NCI-H1048 (cell line): ENCODE measurements around the gene EGF.

Experiments
- DNase-seq: peaks from one replicate; lab custom pipeline; 2025; lab: John Stamatoyannopoulos, UW

Gene EGF

GRCh38 chr4:109994415-109994827 is 81.7 kb downstream of the EGF start:
- no peak for DNase-seq

DNA sequence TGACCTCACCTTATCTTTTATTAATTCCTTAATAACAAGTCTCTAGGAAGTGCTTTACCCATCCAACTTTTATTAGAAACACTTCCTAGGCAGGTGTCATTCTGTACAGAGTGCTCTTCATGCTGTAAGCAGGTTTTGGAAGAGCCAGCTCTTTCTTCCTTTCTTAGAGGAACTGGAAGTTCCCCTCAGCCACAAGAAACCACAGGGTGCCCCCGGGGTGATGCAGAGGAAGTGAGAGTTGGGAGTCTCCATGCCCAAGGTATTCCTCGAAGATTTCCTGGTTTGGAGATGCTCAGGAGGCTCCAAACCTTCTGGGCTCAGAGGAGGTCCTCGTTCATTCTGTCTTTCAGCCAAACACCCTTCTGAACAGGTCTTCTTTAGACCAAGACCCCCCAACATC is 83.8 kb downstream of the EGF start:
- no peak for DNase-seq

DNA sequence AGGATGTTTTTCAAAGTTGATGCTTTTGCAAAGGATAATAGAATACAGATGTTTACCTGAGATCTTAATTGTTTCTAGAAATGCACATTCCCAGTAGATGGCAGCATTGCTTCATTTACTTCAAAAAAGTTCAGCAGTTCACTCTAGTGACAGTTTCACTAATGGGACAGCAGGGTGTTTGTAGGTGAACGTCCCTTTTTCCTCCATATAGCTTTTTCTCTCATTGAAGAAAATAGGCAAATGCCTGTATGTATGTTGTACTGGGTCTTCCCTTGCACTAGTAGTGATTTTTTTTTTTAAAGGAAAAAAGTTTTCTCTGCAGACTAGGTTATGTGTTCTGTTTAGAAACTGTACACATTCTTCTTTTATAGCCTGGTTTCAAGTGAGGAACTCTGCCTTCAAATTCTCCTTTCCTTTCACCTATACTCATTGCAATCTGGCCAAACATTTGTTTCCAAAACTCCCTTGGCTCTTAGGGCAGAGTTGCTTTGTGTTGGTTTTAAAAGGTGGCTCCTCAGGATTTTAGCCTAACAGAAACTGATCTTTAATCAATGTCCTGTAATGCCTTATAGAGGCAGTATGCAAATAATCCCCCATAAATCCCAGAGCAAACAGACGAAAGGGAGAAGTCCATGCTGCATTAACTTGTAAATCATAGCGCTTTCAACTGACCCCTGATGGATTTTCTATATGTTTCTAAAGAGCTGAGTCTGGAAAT is 86.3 kb downstream of the EGF start:
- peak; percentile 7 for DNase-seq

DNA sequence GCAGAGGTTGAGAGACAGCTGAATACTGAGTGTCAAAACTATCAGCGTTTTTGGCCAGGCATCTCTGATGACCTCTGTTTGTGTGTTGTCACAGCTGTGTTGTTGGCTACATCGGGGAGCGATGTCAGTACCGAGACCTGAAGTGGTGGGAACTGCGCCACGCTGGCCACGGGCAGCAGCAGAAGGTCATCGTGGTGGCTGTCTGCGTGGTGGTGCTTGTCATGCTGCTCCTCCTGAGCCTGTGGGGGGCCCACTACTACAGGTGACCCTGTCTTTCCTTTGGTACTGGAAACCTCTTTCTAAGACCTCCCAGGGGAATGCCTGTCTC is 86.9 kb downstream of the EGF start:
- no peak for DNase-seq

DNA sequence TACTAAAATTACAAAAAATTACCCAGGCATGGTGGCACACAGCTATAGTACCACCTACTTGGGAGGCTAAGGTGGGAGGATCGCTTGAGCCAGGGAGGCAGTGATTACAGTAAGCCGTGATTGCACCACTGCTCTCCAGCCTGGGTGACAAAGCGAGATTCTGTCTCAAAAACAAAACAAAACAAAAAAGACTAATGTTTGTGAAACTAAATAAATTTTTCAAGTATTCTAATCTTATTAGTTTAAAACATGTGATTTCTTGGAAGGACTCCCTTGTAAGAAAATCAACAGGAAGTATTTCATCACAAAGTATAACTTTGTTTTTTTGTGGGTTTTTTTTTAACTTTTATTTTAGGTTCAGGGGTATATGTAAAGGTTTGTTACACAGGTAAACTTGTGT is 89.6 kb downstream of the EGF start:
- no peak for DNase-seq

- no peak for DNase-seq
Measured at GRCh38 chr4:110003401-110004187, 90.9 kb downstream of the EGF start.

DNA sequence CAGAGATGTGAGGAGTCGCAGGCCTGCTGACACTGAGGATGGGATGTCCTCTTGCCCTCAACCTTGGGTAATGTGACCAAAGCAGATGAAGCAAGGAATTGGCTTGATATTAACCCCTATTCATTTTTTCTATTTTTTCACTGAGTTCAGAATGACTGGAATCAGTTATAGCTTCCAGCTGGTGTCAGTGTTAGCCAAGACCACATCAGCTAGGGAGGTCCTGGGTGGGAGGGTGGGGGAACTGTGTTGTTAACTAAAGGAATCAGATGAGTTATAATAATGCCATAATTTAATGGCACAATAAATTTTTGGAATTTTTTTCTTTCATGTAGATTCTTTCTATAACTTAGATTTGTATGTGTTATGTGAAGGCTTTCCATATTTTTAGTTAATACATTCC is 91.9 kb downstream of the EGF start:
- no peak for DNase-seq

DNA sequence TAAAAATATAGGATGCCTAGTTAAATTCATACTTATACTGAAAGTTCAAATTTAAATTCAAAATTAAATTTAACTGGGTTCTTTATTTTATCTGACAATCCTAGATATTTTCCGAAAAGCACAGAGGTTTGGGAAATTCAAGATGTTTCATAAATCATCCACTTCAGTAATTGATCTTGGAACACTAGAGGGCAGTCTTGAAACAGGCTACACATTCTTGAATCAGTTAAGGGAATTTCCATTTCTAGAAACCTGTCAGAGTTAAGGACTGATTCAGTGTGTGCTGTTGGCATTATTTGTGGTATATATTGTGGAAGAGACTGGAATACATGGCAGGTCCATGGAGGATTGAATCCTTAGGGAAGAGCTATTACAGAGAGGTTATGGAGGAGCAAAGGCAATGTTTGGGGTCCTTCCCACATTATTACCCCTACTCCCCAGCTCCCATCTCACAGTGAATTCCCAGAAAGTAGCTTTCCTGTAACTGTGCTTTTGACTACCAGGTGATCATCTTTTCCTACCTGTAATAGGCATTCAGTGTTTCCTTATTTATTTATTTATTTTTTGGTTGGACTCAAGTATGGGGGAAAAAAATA is 92.9 kb downstream of the EGF start:
- DNase-seq = peak; percentile 51

DNA sequence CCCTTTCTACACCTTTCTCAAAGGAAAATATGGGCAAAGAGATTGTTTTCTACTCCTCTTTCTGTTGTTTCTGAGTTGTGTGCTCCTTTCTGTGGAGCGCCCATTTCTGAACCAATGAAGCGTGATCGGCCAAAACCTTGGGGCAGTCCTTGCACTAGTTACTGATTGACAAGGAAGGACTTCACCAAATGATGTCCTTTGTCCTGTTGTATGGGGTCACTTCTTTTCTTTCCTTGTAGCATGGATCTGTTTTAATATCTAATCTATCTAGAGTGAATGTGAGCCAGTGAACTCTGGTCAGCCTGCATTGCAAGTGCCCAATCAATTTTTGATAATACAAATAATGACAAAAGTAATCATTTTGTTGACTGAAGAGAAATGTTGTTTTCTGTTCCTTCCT is 94.5 kb downstream of the EGF start:
- DNase-seq = no peak

- DNase-seq = no peak
Measured at GRCh38 chr4:110008540-110008939, 95.9 kb downstream of the EGF start.

- no peak for DNase-seq
Measured at GRCh38 chr4:110009550-110009949, 96.9 kb downstream of the EGF start.

- DNase-seq = no peak
Measured at GRCh38 chr4:110010797-110011196, 98.1 kb downstream of the EGF start.

DNA sequence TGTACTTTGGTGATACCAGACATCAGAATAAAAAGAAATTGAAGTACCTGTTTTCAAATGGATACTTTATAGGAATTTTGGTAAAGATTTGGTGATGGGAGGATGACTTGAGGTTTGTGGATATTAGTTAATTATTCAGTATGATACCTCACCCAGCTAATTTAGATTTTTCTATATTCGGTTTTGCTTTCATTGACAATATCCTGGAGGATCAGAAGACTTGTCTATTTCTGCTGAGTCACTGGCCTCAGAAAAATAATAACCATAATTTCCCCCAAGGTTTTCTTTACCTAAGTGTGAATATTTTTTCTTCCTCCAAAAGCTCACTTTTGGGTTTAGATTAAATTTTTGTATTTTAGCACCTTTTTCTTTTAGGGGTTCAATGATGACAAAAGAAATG is 100.2 kb downstream of the EGF start:
- no peak for DNase-seq

DNA sequence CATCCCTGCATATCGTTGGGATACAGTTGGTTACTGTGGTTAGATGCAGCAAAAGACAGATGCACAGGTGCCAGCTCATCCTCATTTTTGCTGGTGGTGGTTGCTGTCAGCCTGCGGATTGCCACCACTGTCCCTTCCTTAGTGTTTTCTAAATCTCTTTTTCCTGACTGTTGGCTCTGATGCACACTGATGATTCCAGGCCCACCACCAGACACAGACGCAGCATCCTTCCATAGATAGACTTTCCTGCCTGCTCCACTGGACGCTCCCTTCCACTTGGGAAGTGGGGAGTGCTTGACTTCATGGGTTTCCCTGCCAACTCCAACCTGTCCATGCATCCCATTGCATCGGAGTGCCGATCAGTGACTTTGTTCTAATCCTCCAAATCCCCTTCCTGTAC is 101.5 kb downstream of the EGF start:
- no peak for DNase-seq

DNA sequence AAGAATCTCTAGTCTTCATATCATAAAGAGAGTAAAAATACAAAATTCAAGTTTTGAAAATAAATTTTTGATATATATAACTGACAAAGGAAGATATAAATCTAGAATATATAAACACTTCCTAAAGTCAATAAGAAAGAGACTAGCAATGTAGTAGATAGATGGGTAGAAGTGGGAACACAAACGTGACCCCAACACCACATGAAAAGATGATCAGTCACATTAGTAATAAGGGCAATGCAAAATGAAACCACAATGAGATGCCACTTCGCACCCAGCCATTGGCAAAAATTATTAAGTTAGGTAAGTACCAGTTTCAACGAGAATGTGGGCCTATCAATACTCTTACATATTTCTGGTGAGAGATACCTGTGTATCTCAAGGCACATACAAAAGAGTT is 106.5 kb downstream of the EGF start:
- DNase-seq = no peak

- no peak for DNase-seq
Measured at GRCh38 chr4:110020139-110020538, 107.5 kb downstream of the EGF start.

- no peak for DNase-seq
Measured at GRCh38 chr4:110020646-110021443, 108.2 kb downstream of the EGF start.

DNA sequence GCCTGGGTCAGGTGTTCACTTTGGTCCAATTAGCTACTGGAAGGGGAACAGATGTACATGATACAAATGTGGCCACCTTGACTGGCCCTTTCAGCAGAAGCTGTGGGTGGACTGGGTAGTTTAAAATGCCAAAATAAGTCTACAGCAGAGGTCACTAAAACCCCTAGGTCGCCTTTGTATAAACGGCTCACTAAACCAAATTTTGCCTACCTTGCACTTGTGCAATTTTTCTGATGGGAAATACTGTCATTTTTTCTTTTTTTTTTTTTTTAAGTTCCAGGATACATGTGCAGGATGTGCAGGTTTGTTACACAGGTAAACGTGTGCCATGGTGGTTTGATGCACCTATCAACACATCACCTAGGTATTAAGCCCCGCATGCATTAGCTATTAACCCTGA is 109.8 kb downstream of the EGF start:
- DNase-seq = no peak

DNA sequence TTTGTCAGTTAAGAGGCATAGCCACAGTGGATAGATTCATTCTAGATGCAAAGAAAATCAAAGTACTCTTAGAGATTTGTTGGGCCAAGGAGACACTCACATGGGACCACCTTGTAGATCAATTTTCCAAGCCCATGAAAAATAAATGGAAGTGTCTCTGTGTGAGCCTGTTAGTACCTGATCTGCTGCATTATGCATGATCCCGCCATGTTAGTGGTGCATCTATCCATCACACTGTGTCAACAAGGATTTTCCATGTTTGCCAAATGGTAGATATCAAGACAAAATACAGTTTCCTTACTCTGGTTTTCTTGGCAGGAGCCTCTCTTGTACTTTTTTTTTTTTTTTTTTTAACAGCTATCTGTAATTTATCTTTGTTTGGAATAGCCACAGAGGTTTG is 112.4 kb downstream of the EGF start:
- DNase-seq = no peak

DNA sequence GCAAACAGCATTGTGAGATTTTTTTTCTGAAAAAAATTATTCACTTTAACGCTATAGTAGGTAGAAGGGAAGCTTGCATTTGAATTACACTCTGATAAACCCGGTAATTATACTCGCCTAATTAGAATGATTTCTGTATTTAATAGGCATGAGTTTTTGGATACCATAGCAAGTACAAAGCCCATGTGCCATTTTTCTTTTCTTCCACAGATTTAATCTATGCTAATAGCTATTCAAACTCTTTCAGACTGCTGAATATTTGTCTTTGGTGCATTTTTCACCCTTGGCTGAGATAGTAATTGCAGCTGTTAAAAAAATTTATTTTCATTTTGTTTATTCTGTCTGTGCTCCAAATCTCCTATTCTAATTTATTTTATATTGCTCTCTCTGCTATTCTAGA is 113.0 kb downstream of the EGF start:
- no peak for DNase-seq

DNA sequence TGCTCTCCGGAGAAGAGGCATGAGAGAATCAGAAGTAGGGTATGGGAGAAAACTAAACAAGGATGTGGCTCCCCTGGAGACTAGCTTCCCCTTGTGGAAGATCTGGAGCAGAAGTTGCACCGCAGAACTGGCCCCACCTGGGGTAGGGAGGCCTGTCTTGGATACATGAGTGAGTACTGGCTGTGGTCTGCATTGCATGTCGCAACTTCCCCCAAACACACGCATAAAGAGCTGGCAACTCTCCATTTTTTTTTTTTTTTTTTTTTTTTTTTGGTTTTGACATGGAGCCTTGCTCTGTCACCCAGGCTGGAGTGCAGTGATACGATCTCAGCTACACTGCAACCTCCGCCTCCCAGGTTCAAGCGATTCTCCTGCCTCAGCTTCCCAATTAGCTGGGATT is 119.9 kb downstream of the EGF start:
- no peak for DNase-seq

GRCh38 chr4:110033355-110034025 is 120.8 kb downstream of the EGF start:
- no peak for DNase-seq
